WTC11 (cell line): ENCODE measurements around the gene ARHGAP15. TPM values are rescaled to one million over a fixed set of nuclear protein-coding genes. Genes with fewer than 3 reads are reported as not detected.

Experiments
- ATAC-seq: fragments of 200-7000 bp; cut with Tn5 transposase; 2 replicates; pipeline ENCODE4 v1.10.0; 2021; ENCODE audit warnings: mild to moderate bottlenecking, moderate library complexity
- CTCF ChIA-PET: fragments of 300-600 bp; sonication (Branson Sonifier 250); formaldehyde crosslinking; loops from one replicate; lab custom pipeline; 2021; ENCODE audit warnings: antibody characterized with exemption; lab: Charles Lee
- POLR2A ChIA-PET: fragments of 350-600 bp; sonication (Branson Sonifier 250); formaldehyde crosslinking; loops from one replicate; lab custom pipeline; 2021; ENCODE audit warnings: antibody characterized with exemption; lab: Charles Lee
- DNase-seq: peaks from one replicate; pipeline ENCODE4 v3.0.0; 2021; ENCODE audit warnings: low spot score
- H3K27ac Mint-ChIP-seq: 2 replicates; pipeline ENCODE4 v1.8.0; 2021; ENCODE audit warnings: mixed read lengths
- H3K27me3 Mint-ChIP-seq: 2 replicates; pipeline ENCODE4 v1.8.0; 2021; ENCODE audit warnings: low read depth, mild to moderate bottlenecking, moderate library complexity, mixed read lengths
- H3K36me3 Mint-ChIP-seq: 2 replicates; pipeline ENCODE4 v1.8.0; 2021; ENCODE audit warnings: mixed read lengths
- H3K4me1 Mint-ChIP-seq: 2 replicates; pipeline ENCODE4 v1.8.0; 2022; ENCODE audit warnings: mixed read lengths
- H3K4me3 Mint-ChIP-seq: 2 replicates; pipeline ENCODE4 v1.8.0; 2021; ENCODE audit warnings: mild to moderate bottlenecking, moderate library complexity, mixed read lengths
- H3K9me3 Mint-ChIP-seq: 2 replicates; pipeline ENCODE4 v1.8.0; 2021; ENCODE audit warnings: mixed read lengths
- ATF1 ChIP-seq: sonication (generic); formaldehyde crosslinking; IDR thresholded peaks from 2 replicates; pipeline ENCODE4 v1.8.1; 2023; ENCODE audit warnings: mild to moderate bottlenecking, moderate library complexity, missing genetic modification reagents
- CREB1 ChIP-seq: sonication (generic); formaldehyde crosslinking; IDR thresholded peaks from 2 replicates; pipeline ENCODE4 v1.8.0; 2023; ENCODE audit warnings: mild to moderate bottlenecking, missing genetic modification reagents
- ESRRA ChIP-seq: sonication (generic); formaldehyde crosslinking; IDR thresholded peaks from 2 replicates; pipeline ENCODE4 v1.8.1; 2022; ENCODE audit warnings: mild to moderate bottlenecking, missing genetic modification reagents, borderline replicate concordance
- HMGA2 ChIP-seq: fragments of 250-450 bp; sonication (Bioruptor Pico); IDR thresholded peaks from 2 replicates; pipeline ENCODE4 v1.4.0; 2021; ENCODE audit warnings: mild to moderate bottlenecking, moderate library complexity
- OVOL2 ChIP-seq: fragments of 250-450 bp; sonication (Bioruptor Pico); IDR thresholded peaks from 2 replicates; pipeline ENCODE4 v1.9.0; 2021; ENCODE audit warnings: mild to moderate bottlenecking, borderline replicate concordance
- SOX15 ChIP-seq: fragments of 250-450 bp; sonication (Bioruptor Pico); IDR thresholded peaks from 2 replicates; pipeline ENCODE4 v1.9.0; 2021; ENCODE audit warnings: mild to moderate bottlenecking
- TEAD1 ChIP-seq: sonication (generic); formaldehyde crosslinking; IDR thresholded peaks from 2 replicates; pipeline ENCODE4 v1.8.0; 2022; ENCODE audit warnings: mild to moderate bottlenecking, missing genetic modification reagents
- ZBTB21 ChIP-seq: sonication (generic); formaldehyde crosslinking; IDR thresholded peaks from 2 replicates; pipeline ENCODE4 v1.8.1; 2023; ENCODE audit warnings: mild to moderate bottlenecking, missing genetic modification reagents, borderline replicate concordance
- ZNF138 ChIP-seq: sonication (generic); formaldehyde crosslinking; conservative IDR thresholded peaks from 2 replicates; pipeline ENCODE4 v1.8.1; 2022; ENCODE audit warnings: mild to moderate bottlenecking, moderate library complexity, missing genetic modification reagents
- ZNF219 ChIP-seq: sonication (generic); formaldehyde crosslinking; IDR thresholded peaks from 2 replicates; pipeline ENCODE4 v1.8.0; 2023; ENCODE audit warnings: missing genetic modification reagents, mild to moderate bottlenecking, borderline replicate concordance
- ZNF416 ChIP-seq: fragments of 250-450 bp; sonication (Bioruptor Pico); IDR thresholded peaks from 2 replicates; pipeline ENCODE4 v1.9.0; 2021; ENCODE audit warnings: mild to moderate bottlenecking, inconsistent platforms
- ZNF423 ChIP-seq: fragments of 250-450 bp; sonication (Bioruptor Pico); IDR thresholded peaks from 2 replicates; pipeline ENCODE4 v2.1.2; 2022; ENCODE audit warnings: mild to moderate bottlenecking, moderate library complexity
- ZNF671 ChIP-seq: fragments of 250-450 bp; sonication (Bioruptor Pico); IDR thresholded peaks from 2 replicates; pipeline ENCODE4 v1.8.0; 2021; ENCODE audit warnings: mild to moderate bottlenecking
- total RNA-seq: library from RNA; stranded (reverse); gene quantifications from 3 replicates; pipeline ENCODE4 v1.2.3, GENCODE V29; 2021
- TF ChIP-seq, protein P1 (sequence below): sonication (generic); formaldehyde crosslinking; IDR thresholded peaks from 2 replicates; pipeline ENCODE4 v1.8.0; 2023; ENCODE audit warnings: missing genetic modification reagents
- TF ChIP-seq, protein P2 (sequence below): fragments of 250-450 bp; sonication (Bioruptor Pico); IDR thresholded peaks from 2 replicates; pipeline ENCODE4 v1.9.0; 2021; ENCODE audit warnings: mild to moderate bottlenecking, borderline replicate concordance
- TF ChIP-seq, protein P3 (sequence below): sonication (generic); formaldehyde crosslinking; IDR thresholded peaks from 2 replicates; pipeline ENCODE4 v1.8.1; 2023; ENCODE audit warnings: mild to moderate bottlenecking, moderate library complexity, missing genetic modification reagents
- TF ChIP-seq, protein P4 (sequence below): sonication (generic); formaldehyde crosslinking; IDR thresholded peaks from 2 replicates; pipeline ENCODE4 v1.8.1; 2022; ENCODE audit warnings: low read depth, mild to moderate bottlenecking, moderate library complexity, missing genetic modification reagents, borderline replicate concordance
- TF ChIP-seq, protein P5 (sequence below): sonication (generic); formaldehyde crosslinking; conservative IDR thresholded peaks from 2 replicates; pipeline ENCODE4 v1.8.1; 2022; ENCODE audit warnings: mild to moderate bottlenecking, missing genetic modification reagents
- TF ChIP-seq, protein P6 (sequence below): fragments of 250-450 bp; sonication (Bioruptor Pico); IDR thresholded peaks from 2 replicates; pipeline ENCODE4 v1.9.0; 2021; ENCODE audit warnings: mild to moderate bottlenecking
- TF ChIP-seq, protein P7 (sequence below): sonication (generic); formaldehyde crosslinking; IDR thresholded peaks from 2 replicates; pipeline ENCODE4 v1.8.0; 2023; ENCODE audit warnings: missing genetic modification reagents, mild to moderate bottlenecking, borderline replicate concordance

The ARHGAP15 gene
- total RNA-seq, 1 experiment from 2014 or later, result 0.28 TPM

DNA sequence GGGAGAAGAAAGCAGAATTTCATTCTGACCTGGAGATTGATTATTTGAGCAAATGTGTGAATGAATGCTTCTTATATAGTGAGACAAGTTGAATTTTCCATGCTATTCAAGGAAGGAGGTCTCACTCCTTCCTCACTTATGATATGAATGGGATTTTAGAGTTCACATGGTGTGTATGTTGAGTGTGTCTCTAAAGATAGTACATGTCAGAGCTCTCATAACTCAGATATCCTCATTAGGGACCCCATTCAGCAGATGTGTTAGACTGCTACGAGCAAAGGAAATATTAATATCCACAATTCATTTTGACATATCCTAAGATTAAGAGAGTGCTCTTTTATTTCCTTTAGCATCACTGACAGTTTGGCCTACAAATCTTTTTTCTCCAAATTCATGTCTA is 368.5 kb downstream of the ARHGAP15 start:
- peaks cover 3% of the 10 kb centered on the region; the same call in 1 of the 2 replicates for H3K36me3 Mint-ChIP-seq
- no peaks in the 10 kb centered on the region for H3K4me1 Mint-ChIP-seq
- peaks cover 3% of the 10 kb centered on the region; the same call in 1 of the 2 replicates for H3K27me3 Mint-ChIP-seq
- TF ChIP-seq ATF1 (CRISPR knock-in tag), result no peak
- no peak for TF ChIP-seq ZNF138 (CRISPR knock-in tag)
- no peak for TF ChIP-seq SOX15 (CRISPR knock-in tag)
- TF ChIP-seq, protein P1, sequence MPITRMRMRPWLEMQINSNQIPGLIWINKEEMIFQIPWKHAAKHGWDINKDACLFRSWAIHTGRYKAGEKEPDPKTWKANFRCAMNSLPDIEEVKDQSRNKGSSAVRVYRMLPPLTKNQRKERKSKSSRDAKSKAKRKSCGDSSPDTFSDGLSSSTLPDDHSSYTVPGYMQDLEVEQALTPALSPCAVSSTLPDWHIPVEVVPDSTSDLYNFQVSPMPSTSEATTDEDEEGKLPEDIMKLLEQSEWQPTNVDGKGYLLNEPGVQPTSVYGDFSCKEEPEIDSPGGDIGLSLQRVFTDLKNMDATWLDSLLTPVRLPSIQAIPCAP (CRISPR knock-in tag), result no peak
- TF ChIP-seq ZNF219 (CRISPR knock-in tag), result no peak
- no peak for TF ChIP-seq ZNF671 (CRISPR knock-in tag)
- no peak for TF ChIP-seq OVOL2 (CRISPR knock-in tag)
- TF ChIP-seq, protein P2, sequence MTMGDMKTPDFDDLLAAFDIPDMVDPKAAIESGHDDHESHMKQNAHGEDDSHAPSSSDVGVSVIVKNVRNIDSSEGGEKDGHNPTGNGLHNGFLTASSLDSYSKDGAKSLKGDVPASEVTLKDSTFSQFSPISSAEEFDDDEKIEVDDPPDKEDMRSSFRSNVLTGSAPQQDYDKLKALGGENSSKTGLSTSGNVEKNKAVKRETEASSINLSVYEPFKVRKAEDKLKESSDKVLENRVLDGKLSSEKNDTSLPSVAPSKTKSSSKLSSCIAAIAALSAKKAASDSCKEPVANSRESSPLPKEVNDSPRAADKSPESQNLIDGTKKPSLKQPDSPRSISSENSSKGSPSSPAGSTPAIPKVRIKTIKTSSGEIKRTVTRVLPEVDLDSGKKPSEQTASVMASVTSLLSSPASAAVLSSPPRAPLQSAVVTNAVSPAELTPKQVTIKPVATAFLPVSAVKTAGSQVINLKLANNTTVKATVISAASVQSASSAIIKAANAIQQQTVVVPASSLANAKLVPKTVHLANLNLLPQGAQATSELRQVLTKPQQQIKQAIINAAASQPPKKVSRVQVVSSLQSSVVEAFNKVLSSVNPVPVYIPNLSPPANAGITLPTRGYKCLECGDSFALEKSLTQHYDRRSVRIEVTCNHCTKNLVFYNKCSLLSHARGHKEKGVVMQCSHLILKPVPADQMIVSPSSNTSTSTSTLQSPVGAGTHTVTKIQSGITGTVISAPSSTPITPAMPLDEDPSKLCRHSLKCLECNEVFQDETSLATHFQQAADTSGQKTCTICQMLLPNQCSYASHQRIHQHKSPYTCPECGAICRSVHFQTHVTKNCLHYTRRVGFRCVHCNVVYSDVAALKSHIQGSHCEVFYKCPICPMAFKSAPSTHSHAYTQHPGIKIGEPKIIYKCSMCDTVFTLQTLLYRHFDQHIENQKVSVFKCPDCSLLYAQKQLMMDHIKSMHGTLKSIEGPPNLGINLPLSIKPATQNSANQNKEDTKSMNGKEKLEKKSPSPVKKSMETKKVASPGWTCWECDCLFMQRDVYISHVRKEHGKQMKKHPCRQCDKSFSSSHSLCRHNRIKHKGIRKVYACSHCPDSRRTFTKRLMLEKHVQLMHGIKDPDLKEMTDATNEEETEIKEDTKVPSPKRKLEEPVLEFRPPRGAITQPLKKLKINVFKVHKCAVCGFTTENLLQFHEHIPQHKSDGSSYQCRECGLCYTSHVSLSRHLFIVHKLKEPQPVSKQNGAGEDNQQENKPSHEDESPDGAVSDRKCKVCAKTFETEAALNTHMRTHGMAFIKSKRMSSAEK (CRISPR knock-in tag), result no peak
- TF ChIP-seq, protein P3, sequence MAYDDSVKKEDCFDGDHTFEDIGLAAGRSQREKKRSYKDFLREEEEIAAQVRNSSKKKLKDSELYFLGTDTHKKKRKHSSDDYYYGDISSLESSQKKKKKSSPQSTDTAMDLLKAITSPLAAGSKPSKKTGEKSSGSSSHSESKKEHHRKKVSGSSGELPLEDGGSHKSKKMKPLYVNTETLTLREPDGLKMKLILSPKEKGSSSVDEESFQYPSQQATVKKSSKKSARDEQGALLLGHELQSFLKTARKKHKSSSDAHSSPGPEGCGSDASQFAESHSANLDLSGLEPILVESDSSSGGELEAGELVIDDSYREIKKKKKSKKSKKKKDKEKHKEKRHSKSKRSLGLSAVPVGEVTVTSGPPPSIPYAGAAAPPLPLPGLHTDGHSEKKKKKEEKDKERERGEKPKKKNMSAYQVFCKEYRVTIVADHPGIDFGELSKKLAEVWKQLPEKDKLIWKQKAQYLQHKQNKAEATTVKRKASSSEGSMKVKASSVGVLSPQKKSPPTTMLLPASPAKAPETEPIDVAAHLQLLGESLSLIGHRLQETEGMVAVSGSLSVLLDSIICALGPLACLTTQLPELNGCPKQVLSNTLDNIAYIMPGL, result no peak
- no peak for TF ChIP-seq CREB1 (CRISPR knock-in tag)
- TF ChIP-seq, protein P4, sequence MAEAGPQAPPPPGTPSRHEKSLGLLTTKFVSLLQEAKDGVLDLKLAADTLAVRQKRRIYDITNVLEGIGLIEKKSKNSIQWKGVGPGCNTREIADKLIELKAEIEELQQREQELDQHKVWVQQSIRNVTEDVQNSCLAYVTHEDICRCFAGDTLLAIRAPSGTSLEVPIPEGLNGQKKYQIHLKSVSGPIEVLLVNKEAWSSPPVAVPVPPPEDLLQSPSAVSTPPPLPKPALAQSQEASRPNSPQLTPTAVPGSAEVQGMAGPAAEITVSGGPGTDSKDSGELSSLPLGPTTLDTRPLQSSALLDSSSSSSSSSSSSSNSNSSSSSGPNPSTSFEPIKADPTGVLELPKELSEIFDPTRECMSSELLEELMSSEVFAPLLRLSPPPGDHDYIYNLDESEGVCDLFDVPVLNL (CRISPR knock-in tag), result no peak
- no peak for TF ChIP-seq ESRRA
- ATAC-seq (no peak), DNase-seq (no peak)
- POLR2A ChIA-PET, result no interaction called here
- H3K4me3 Mint-ChIP-seq, result no peak overlapping the region
- no peak overlapping the region for H3K27ac Mint-ChIP-seq
- CTCF ChIA-PET, result no interaction called here
- H3K9me3 Mint-ChIP-seq, result peaks cover 22% of the 10 kb centered on the region

DNA sequence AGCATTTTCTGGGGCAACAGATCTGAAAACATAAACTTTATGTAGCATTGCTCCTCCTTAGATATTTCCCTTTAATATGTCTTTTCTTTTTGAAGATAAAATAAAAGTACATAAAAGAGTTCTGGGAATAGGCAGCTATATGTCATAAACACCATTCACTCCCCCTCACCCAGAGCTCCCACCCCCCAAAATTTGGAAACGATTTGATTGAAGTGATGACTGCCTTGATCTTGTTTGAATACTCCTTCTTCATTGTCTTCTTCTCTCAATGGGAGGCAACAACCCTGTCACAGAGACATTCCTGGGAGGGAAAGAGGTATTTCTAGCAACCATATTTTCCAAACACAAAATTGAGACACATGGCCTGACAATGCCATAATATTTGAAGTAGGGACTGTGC is 369.3 kb downstream of the ARHGAP15 start:
- H3K4me3 Mint-ChIP-seq, result no peak overlapping the region
- H3K27ac Mint-ChIP-seq, result no peak overlapping the region
- ChIA-PET CTCF (no interaction called here), POLR2A (no interaction called here)
- H3K9me3 Mint-ChIP-seq, result peaks cover 17% of the 10 kb centered on the region
- peaks cover 3% of the 10 kb centered on the region; the same call in 1 of the 2 replicates for H3K27me3 Mint-ChIP-seq
- ATAC-seq, result no peak
- no peak for DNase-seq
- H3K4me1 Mint-ChIP-seq, result no peaks in the 10 kb centered on the region
- H3K36me3 Mint-ChIP-seq, result peaks cover 3% of the 10 kb centered on the region; the same call in 1 of the 2 replicates
- TF ChIP-seq ZBTB21, result no peak
- TF ChIP-seq, protein P5, sequence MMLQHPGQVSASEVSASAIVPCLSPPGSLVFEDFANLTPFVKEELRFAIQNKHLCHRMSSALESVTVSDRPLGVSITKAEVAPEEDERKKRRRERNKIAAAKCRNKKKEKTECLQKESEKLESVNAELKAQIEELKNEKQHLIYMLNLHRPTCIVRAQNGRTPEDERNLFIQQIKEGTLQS (CRISPR knock-in tag), result no peak
- TF ChIP-seq, protein P6, sequence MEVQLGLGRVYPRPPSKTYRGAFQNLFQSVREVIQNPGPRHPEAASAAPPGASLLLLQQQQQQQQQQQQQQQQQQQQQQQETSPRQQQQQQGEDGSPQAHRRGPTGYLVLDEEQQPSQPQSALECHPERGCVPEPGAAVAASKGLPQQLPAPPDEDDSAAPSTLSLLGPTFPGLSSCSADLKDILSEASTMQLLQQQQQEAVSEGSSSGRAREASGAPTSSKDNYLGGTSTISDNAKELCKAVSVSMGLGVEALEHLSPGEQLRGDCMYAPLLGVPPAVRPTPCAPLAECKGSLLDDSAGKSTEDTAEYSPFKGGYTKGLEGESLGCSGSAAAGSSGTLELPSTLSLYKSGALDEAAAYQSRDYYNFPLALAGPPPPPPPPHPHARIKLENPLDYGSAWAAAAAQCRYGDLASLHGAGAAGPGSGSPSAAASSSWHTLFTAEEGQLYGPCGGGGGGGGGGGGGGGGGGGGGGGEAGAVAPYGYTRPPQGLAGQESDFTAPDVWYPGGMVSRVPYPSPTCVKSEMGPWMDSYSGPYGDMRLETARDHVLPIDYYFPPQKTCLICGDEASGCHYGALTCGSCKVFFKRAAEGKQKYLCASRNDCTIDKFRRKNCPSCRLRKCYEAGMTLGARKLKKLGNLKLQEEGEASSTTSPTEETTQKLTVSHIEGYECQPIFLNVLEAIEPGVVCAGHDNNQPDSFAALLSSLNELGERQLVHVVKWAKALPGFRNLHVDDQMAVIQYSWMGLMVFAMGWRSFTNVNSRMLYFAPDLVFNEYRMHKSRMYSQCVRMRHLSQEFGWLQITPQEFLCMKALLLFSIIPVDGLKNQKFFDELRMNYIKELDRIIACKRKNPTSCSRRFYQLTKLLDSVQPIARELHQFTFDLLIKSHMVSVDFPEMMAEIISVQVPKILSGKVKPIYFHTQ (CRISPR knock-in tag), result no peak
- no peak for TF ChIP-seq HMGA2 (CRISPR knock-in tag)
- TF ChIP-seq ZNF423 (CRISPR knock-in tag), result no peak
- no peak for TF ChIP-seq ZNF416
- no peak for TF ChIP-seq TEAD1 (CRISPR knock-in tag)
- TF ChIP-seq, protein P7, sequence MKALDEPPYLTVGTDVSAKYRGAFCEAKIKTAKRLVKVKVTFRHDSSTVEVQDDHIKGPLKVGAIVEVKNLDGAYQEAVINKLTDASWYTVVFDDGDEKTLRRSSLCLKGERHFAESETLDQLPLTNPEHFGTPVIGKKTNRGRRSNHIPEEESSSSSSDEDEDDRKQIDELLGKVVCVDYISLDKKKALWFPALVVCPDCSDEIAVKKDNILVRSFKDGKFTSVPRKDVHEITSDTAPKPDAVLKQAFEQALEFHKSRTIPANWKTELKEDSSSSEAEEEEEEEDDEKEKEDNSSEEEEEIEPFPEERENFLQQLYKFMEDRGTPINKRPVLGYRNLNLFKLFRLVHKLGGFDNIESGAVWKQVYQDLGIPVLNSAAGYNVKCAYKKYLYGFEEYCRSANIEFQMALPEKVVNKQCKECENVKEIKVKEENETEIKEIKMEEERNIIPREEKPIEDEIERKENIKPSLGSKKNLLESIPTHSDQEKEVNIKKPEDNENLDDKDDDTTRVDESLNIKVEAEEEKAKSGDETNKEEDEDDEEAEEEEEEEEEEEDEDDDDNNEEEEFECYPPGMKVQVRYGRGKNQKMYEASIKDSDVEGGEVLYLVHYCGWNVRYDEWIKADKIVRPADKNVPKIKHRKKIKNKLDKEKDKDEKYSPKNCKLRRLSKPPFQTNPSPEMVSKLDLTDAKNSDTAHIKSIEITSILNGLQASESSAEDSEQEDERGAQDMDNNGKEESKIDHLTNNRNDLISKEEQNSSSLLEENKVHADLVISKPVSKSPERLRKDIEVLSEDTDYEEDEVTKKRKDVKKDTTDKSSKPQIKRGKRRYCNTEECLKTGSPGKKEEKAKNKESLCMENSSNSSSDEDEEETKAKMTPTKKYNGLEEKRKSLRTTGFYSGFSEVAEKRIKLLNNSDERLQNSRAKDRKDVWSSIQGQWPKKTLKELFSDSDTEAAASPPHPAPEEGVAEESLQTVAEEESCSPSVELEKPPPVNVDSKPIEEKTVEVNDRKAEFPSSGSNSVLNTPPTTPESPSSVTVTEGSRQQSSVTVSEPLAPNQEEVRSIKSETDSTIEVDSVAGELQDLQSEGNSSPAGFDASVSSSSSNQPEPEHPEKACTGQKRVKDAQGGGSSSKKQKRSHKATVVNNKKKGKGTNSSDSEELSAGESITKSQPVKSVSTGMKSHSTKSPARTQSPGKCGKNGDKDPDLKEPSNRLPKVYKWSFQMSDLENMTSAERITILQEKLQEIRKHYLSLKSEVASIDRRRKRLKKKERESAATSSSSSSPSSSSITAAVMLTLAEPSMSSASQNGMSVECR (CRISPR knock-in tag), result no peak
